EH (cell line): Measurements from ENCODE around the gene SCD5.

ENCODE experiments used
- DNase-seq: peaks from one replicate; pipeline ENCODE4 v3.0.0-alpha.2; 2015; ENCODE audit warnings: low read depth

SCD5 gene

GRCh38 chr4:82630079-82630478 is 168.5 kb downstream of the SCD5 start:
- DNase-seq: peak; percentile 21

GRCh38 chr4:82629238-82630000 is 169.2 kb downstream of the SCD5 start:
- DNase-seq: peak; percentile 64

- DNase-seq: no peak
Observed at GRCh38 chr4:82626251-82626868, 172.2 kb downstream of the SCD5 start.

- DNase-seq: no peak
Observed at GRCh38 chr4:82624819-82625218, 173.8 kb downstream of the SCD5 start.

- peak; percentile 36 for DNase-seq
Observed at GRCh38 chr4:82623121-82623683, 175.4 kb downstream of the SCD5 start.

GRCh38 chr4:82621251-82621650 is 177.3 kb downstream of the SCD5 start:
- no peak for DNase-seq

GRCh38 chr4:82620126-82620735 is 178.4 kb downstream of the SCD5 start:
- no peak for DNase-seq

- DNase-seq: peak; percentile 85
Observed at GRCh38 chr4:82618103-82618720, 180.4 kb downstream of the SCD5 start.

GRCh38 chr4:82614838-82615449 is 183.7 kb downstream of the SCD5 start:
- peak; percentile 19 for DNase-seq

GRCh38 chr4:82613121-82613520 is 185.5 kb downstream of the SCD5 start:
- no peak for DNase-seq

GRCh38 chr4:82611982-82612381 is 186.6 kb downstream of the SCD5 start:
- DNase-seq: no peak

- no peak for DNase-seq
Observed at GRCh38 chr4:82611527-82611926, 187.1 kb downstream of the SCD5 start.

- DNase-seq: no peak
Observed at GRCh38 chr4:82610041-82610440, 188.6 kb downstream of the SCD5 start.

GRCh38 chr4:82606622-82607021 is 192.0 kb downstream of the SCD5 start:
- DNase-seq: no peak

- DNase-seq: no peak
Observed at GRCh38 chr4:82604522-82604921, 194.1 kb downstream of the SCD5 start.

- DNase-seq: no peak
Observed at GRCh38 chr4:82601242-82602015, 197.2 kb downstream of the SCD5 start.

- no peak for DNase-seq
Observed at GRCh38 chr4:82599336-82599735, 199.3 kb downstream of the SCD5 start.

GRCh38 chr4:82594456-82594855 is 204.1 kb downstream of the SCD5 start:
- DNase-seq: peak; percentile 29

GRCh38 chr4:82593411-82593810 is 205.2 kb downstream of the SCD5 start:
- DNase-seq: no peak

- DNase-seq: no peak
Observed at GRCh38 chr4:82592639-82593038, 206.0 kb downstream of the SCD5 start.

GRCh38 chr4:82591592-82591991 is 207.0 kb downstream of the SCD5 start:
- no peak for DNase-seq
